ENCODE measurements around the gene CST9L. TPM values are rescaled to one million over a fixed set of nuclear protein-coding genes. Genes with fewer than 3 reads are reported as not detected.

CST9L gene
- total and polyA plus RNA-seq, 2 of the 13 experiments (the other 11 are each of a cell fraction or from before 2014, with no cell fraction given) = 0.15 TPM; not detected in 1

GRCh38 chr20:23585808-23586734 is 17.8 kb upstream of the CST9L start (continued):
- TF ChIP-seq ZNF230 (CRISPR knock-in tag; IDR thresholded peaks at IDR 0.05) (no peak; the same call in 1 of the 2 replicates), BRD4 (CRISPR knock-in tag; IDR thresholded peaks at IDR 0.05) (peak; percentile 78; the same call in 1 of the 2 replicates), ZNF704 (CRISPR knock-in tag; IDR thresholded peaks at IDR 0.05; ENCODE audit: borderline replicate concordance) (0 out of 2 replicates have a peak, but pooled peaks have one; percentile 62), NONO (IDR thresholded peaks at IDR 0.05) (no peak), NONO (CRISPR knock-in tag; conservative IDR thresholded peaks at IDR 0.05) (peak; percentile 45; the same call in 1 of the 2 replicates), REST (IDR thresholded peaks at IDR 0.05; ENCODE audit: borderline replicate concordance in 1 of 2, low read depth in 1 of 2, low read length in 2 of 2) (0 out of 4 replicates have a peak, but pooled peaks of 1 of the 2 experiments have one; percentile 24), ATAD3A (CRISPR knock-in tag; IDR thresholded peaks at IDR 0.05) (no peak), TAF1 (CRISPR knock-in tag; IDR thresholded peaks at IDR 0.05) (no peak), NFKBIZ (CRISPR knock-in tag; IDR thresholded peaks at IDR 0.05) (peak; percentile 69; the same call in 1 of the 2 replicates), ATF7-NPFF (CRISPR knock-in tag; IDR thresholded peaks at IDR 0.05; ENCODE audit: low read depth) (peak; percentile 24; the same call in 1 of the 2 replicates), ZNF710 (CRISPR knock-in tag; IDR thresholded peaks at IDR 0.05; ENCODE audit: borderline replicate concordance) (peak; percentile 2; the same call in 1 of the 2 replicates), CEBPB (IDR thresholded peaks at IDR 0.05; ENCODE audit: borderline replicate concordance, low read depth, low read length) (no peak), SMAD9 (CRISPR knock-in tag; IDR thresholded peaks at IDR 0.05) (no peak), STAT6 (CRISPR knock-in tag; IDR thresholded peaks at IDR 0.05; ENCODE audit: borderline replicate concordance) (peak; percentile 63; the same call in 1 of the 2 replicates), MYNN (CRISPR knock-in tag; IDR thresholded peaks at IDR 0.05; ENCODE audit: low read depth) (no peak), NR1H2 (CRISPR knock-in tag; IDR thresholded peaks at IDR 0.05; ENCODE audit: borderline replicate concordance, low read depth) (no peak), MTF1 (CRISPR knock-in tag; IDR thresholded peaks at IDR 0.05) (no peak)
